ENCODE data around the gene UCP3.
"Not testable (repeated sequence)": the region's sequence is repeated elsewhere in the genome, so short reads cannot be mapped to it uniquely, and the experiment has no call there.

Gene UCP3

DNA sequence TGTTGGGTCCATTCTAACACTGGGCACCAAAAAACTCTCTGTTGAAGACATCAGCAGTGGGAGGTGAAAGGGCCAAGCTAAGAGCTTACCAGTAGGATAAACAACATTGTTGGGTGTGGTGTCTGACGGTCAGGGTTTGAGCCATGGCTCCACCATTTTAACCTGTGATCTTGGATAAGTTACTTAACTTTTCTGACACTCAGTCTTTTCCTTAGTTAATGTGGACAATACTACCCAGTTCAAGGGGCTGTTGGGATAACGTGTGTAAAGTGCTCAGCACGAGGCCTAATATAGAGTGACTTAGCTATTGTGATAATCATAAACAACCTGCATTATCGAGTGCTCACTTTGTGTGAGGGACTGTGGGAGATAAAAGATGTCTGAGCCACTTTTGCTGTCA, 6.1 kb downstream of the UCP3 start:
- in situ Hi-C loops (cut with HindIII; ENCODE audit: low sequenced_read_pairs), result no loop called here

DNA sequence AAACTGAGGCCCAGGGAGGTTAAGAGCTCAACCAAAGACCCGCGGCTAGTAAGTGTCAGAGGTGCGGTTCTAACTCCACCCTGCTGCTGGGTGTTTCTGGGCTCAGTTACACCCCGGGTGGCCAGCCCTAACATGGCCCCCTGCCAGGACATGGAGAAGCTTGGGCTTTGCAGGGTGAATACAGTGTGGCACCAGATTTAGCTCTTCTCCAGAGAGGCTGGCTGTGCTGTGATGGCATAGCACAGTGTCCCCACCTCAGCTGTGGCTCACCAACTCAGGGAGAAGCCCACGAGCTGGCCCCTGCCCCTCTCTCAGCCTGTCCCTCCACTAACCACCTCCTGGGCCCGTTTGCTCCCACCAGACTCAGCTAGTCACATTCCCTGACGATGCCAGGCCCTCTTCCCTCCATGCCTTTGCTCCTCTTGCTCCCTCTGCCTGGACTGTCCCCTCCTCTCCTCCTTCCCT, 7.0 kb downstream of the UCP3 start:
- in situ Hi-C loops (cut with HindIII; ENCODE audit: low sequenced_read_pairs), result no loop called here

DNA sequence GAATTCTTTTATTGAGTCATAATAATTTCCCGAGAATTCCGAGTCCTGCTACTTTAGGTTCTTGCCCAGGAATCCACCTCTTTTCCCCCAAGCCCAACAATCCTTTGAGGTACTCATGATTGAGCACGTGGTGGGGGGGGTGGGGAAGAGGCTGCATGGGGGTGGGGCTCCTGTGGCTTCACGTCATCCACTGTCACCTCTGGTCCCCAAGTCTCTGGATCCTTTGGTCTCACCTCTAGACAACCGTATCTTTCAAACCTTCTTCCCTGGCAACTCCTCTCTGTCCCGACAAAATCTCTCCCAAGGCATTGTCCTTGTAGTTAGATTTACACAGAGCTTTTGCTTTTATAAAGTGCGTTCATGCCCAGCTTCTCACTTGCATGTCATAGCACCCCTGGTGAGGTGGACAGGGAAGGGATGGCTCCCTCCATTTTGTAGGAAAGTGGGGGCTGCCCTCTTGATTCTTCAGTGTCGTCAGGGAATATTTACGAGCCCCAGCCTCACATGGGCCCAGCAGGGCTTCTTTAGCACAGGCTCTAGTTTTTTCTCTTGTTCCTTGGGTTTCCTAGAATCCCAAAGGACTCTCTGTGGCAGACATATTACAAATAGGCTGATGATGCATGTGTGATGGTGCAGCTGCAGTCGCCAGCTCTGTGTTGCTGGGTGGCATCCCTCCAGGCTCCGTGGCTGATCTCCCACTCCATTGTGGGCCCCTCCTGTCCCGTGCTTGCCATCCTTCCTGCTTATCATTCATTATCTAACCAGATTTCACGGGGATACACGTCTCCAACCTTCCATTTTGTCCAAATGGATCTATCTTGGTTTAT, 8.4 kb downstream of the UCP3 start:
- in situ Hi-C loops (cut with HindIII; ENCODE audit: low sequenced_read_pairs), result no loop called here

DNA sequence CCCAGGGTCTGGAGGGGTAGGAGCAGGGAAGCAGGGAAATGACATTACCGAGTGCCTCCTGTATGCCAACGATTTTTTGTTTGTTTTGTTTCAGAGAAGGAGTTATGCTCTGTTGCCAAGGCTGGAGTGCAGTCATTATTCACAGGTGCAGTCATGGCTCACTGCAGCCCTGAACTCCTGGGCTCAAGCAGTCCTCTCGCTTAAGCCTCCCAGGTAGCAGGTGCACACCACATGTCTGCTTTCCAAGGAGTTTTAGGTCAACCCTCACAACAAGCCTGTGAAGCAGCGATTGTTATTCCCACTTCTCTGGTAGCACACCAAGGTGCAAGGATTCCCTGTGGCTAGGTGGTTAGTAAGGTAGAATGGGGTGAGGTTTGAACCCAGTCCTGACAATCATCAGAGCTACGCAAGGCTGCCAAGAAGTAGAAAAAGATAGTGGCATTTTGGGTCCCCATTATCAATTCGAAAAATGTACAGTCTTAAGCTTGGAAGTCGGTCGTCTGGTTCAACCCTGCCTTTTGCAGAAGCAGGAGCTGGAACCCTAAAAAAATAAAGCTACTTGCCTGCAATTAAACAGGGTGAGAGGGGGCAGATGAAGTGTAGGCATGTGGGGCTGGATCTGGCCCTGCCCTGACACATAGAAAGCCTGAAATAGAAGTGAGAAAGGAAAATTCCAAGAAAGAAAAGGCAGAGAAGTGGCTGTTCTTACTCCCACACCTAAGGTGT, 9.1 kb downstream of the UCP3 start:
- in situ Hi-C loops (cut with HindIII; ENCODE audit: low sequenced_read_pairs), result no loop called here

DNA sequence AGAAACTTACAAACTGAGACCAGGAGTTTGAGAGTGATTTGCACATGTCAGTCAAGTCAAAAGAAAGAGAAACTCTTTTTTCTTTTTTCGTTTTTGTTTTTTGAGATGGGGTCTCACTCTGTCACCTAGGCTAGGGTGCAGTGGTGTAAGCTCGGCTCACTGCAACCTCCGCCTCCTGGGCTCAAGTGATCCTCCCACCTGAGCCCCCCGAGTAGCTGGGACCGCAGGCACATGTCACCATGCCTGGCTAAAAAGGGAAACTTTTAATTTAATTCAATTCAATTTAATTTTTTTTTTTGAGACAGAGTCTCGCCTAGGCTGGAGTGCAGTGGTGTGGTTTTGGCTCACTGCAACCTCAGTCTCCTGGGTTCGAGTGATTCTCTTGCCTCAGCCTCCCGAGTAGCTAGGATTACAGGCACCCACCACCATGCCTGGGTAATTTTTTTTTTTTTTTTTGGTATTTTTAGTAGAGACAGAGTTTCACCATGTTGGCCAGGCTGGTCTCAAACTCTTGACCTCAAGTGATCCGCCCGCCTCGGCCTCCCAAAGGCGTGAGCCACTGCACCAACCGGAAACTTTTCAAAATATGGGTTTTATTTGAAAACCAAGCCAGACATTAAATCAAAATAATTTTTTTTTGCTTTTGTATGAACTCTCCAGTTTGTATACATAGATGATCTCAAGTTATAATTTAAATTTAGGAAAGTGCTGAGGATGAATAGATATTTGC, 9.9 kb downstream of the UCP3 start:
- in situ Hi-C loops (cut with HindIII; ENCODE audit: low sequenced_read_pairs), result no loop called here

DNA sequence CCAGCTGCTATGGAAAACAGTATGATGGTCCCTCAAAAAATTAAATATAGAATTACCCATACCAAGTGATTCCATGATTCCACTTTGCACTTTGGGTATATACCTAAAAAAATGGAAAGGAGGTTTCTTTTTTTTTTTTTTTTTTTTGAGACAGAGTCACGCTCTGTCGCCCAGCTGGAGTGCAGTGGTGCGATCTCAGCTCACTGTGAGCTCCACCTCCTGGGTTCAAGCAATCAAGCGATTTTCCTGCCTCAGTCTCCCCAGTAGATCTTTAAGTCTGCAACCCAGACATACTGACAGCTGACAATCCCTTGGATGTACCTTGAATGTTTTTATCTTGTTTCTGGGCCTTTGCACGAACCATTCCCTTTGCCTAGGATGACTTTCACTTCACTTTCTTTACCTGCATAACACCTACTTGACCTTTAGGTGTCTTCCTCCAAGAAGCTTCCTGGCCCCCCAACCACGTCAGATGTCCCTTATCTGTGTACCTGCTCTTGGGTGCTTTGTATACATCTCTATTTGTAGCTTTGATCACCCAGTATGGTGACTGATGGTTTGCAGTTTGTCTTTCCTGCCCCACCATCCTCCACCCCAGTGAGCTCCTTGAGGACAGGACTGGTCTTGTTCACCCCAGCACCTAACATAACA, 11.6 kb downstream of the UCP3 start:
- in situ Hi-C loops (cut with HindIII; ENCODE audit: low sequenced_read_pairs), result no loop called here

DNA sequence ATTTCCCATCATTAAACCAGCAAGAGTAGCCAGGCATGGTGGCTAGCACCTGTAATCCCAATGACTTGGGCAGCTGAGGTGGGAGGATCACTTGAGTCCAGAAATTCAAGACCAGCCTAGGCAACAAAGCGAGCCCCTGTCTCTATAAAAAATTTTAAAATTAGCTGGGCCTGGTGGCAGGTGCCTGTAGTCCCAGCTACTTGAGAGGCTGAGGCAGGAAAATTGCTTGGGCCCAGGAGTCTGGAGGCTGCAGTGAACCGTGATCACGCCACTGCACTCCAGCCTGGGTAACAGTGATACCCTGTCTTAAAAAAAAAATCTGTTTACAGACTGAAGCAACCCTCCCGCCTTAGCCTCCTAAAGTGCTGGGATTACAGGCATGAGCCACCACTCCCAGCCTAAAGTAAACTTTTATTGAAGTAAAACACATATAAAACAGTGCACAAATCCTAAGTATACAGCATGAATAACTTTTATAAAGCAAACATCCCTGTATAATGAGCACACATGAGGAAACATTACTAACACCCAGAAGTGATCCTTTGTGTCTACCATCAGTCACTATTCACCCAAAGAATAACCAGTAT, 12.6 kb downstream of the UCP3 start:
- in situ Hi-C loops (cut with HindIII; ENCODE audit: low sequenced_read_pairs), result no loop called here

DNA sequence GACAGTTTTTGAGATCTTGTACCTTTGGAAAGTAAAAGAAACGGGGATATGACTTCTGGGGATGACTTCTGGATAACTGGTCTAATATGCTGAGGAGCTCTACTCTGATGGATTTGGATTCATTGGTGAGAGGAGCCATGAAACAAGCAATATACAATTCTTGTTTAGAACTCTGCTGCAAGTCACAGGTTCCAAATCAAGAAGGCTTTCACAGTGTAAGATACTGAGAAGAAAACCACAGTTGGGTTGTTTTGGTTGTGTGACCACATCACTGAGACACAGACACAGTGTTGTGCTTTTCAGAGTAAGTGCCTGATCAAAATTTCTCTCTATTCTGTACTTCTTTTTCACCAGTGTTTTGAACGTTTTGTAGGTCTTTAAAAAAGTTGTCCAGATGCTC, 13.2 kb downstream of the UCP3 start:
- in situ Hi-C loops (cut with HindIII; ENCODE audit: low sequenced_read_pairs), result no loop called here

DNA sequence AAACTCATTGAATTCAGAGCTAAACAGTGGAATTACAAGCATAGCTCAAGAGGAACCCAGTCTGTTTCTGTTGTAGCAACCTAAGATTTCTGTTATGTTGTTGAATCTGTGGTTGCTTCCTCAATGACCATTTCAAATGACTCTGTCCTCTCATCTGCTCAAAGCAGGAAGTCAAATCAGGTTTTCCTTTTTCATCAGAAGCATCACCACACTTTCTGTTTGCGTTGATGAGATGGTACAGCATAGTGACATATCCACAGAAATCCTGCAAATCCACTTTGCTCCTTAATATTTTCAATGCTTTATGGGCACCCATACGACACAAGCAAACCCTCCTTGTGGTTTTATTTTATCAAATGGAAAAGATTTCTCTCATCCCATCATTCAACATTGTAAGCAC, 13.6 kb downstream of the UCP3 start:
- in situ Hi-C loops (cut with HindIII; ENCODE audit: low sequenced_read_pairs), result no loop called here

DNA sequence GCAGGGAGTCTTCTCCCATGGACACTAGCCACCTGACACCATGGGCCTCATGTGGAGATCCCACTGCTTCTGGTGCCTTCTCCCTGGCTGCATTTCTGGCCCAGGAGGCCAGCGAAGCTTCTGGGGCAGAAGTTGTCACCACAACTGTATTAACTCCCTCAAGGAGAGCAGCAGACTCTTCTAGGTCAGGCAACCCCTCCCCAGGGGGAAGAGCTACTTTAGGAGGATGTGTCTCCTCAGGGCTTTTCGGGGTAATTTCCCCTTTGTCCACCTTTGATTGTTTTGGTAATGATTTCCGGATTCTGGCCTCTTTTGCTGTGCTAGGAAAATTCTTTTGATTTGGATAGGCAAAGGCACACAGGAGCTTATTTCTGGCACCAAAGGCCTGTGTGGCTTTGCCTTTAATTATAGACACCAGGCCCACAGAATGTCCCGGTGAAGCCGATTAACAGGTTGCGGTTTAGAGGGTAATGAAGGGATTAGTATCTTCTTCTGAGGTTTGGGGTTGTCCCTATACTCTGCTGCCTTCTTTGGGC, 17.3 kb downstream of the UCP3 start:
- in situ Hi-C loops (cut with HindIII; ENCODE audit: low sequenced_read_pairs), result no loop called here

DNA sequence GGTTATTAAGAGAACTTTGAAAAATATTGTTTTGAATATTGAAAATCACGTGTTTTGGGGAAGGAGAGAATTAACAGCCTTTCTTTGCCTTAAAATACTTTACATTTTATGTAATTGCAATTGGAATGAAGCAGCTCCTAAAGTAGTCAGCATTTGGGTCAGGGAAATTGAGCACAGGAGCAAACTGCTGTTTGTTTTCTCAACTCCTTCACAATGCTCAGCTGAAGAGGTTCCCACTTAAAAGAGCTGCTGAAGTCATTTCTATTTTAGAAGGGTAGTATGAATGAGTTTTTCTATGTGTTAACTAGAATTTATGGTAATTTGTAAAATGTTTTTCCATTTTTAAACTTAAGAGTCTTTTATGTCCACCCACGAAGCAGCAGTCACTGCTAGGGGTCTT, 18.2 kb downstream of the UCP3 start:
- in situ Hi-C loops (cut with HindIII; ENCODE audit: low sequenced_read_pairs), result no loop called here

DNA sequence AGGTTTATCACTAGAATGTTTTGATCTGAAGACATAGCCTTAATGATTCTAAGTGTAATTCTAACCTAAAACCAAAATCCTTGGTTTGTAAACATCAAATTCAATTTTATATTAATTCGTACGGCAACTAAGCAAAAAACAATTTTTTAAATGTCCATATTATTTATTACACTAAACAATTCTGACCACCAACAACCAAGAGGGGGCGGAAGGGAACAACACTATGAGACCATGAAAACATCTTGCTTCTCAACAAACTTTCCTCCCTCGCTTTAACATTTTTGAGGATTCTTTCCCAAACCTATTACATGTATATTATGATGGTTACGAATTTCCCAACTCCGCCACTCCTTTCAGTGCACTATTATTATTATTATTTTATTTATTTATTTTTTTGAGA, 19.7 kb downstream of the UCP3 start:
- in situ Hi-C loops (cut with HindIII; ENCODE audit: low sequenced_read_pairs), result no loop called here

DNA sequence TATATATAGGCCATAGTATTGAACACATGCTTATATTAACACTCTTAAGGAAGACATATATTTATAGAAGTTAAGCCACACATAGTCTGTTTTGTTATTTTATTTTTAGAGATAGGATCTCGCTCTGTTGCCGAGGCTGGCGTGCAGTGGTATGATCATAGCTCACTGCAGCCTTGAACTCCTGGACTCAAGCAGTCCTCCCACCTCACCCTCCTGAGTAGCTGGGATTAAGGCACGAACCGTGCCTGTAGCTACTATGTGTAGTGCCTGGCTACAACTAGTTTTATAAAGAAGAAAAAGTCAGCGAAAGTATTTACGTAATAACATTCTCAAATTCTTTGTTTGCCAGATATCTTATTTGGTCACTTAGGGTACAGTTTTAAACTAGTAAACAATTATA, 20.7 kb downstream of the UCP3 start:
- in situ Hi-C loops (cut with HindIII; ENCODE audit: low sequenced_read_pairs), result no loop called here

DNA sequence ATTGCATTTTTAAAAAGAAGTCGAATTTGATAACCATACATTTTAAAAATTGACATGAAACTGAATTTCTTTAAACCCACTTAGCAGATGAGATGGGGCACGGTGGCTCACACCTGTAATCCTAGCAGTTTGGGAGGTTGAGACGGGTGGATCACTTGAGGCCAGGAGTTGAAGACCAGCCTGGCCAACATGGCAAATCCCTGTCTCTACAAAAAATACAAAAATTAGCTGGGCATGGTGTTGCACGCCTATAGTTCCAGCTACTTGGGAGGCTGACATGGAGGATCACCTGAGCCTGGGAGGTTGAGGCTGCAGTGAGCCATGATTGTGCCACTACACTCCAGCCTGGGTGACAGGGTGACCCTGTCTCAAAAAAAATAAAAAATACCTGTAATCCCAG, 23.2 kb downstream of the UCP3 start:
- in situ Hi-C loops (cut with HindIII; ENCODE audit: low sequenced_read_pairs), result not testable (repeated sequence)

DNA sequence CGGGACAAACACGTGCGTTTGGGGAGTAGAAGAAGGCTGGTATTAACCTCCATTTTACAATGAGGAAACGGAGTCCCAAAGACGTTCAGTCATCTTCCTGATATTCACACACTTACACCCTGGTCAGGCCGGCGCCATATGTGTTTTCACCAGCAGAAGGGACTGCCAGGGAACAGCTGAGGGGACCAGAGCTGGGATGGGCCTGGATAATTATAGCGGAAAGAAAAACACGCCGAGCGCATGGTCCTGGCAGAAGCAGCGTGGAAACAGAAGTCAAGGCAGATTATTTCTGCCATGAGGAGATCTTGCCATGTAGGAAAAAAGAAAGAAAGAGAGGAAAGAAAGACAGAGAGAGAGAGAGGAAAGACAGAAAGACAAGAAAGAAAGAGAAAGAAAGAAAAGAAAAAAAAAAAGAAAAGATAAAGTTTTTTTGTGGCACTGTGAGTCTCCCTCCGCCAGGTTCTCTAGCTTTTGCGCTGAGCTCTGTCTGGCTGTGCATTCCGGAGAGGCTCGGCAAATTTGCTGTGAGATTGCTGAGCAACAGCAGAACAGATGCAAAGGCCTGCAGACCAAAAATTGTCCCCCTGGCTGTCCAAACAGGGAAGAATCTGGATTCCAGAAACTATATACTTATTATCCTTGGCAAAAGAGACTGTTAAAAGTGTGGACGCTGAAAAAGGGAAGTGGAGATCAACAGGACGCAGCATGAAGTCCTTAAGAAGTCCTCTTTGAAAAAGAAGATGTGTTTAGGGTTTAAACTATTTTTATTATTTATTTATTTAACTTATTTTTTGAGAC, 24.9 kb downstream of the UCP3 start:
- in situ Hi-C loops (cut with HindIII; ENCODE audit: low sequenced_read_pairs), result no loop called here

DNA sequence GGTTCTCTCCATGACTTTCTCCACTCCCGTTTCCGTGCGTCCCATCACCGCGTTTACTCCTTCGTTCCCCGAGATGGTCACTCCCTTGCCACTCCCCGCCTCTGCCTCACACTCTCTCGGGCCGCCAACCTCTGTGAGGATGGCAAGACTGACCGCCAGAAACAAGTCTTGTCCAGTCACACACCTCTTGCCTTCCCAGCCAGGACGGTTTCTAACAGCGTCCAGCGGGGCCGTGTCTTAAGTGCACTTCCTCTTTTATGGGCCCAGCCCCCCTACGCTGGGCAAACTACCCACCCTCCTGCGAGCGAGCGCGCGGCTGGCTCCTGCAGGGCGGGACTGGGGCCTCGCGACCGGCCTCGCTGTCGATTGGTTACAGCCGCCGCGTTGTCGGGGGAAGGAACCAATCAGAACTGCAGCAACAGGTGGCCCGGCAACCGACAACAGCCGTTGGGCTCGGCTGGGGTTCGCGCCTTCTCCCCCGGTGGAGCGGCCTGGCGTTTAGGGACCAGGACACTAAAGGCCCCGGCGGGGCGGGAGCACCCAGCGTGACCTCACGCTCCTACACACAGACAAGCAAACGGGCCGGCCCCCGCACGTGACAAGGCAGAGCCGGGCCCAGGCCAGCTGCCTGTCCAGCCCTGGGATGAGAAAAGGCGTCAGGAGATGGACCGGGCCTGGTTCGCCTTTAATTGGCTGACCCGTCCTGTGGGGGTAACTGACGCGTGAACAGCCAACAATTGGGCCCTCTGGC, 25.7 kb downstream of the UCP3 start:
- in situ Hi-C loops (cut with HindIII; ENCODE audit: low sequenced_read_pairs), result no loop called here

DNA sequence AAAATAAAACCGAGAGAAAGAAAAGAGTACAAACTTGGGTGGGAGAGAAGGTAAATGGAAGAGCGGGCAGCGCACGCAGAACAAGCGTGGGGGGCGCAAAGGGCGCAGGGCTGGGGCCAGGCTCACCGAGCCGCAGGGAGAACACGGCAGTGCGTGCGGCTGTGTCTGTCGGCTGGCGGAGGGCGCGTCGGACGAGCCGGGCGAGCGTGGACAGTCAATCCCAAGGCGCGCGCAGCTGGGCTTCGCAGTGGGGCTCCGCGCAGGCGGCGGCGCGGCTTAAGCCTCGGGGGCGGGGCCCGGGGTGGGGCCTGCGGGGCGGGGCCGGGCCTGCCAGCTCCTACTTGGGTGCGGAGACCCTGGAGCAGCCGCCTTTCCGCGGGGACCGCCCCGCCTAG, 26.3 kb downstream of the UCP3 start, which contains the start of gene UCP2:
Gene UCP2, minus strand, starts transcription at position 249 of the 395 bp plus-strand sequence. CDS start 4,465 bp downstream, outside the sequence.
- in situ Hi-C loops (cut with HindIII; ENCODE audit: low sequenced_read_pairs), result no loop called here

DNA sequence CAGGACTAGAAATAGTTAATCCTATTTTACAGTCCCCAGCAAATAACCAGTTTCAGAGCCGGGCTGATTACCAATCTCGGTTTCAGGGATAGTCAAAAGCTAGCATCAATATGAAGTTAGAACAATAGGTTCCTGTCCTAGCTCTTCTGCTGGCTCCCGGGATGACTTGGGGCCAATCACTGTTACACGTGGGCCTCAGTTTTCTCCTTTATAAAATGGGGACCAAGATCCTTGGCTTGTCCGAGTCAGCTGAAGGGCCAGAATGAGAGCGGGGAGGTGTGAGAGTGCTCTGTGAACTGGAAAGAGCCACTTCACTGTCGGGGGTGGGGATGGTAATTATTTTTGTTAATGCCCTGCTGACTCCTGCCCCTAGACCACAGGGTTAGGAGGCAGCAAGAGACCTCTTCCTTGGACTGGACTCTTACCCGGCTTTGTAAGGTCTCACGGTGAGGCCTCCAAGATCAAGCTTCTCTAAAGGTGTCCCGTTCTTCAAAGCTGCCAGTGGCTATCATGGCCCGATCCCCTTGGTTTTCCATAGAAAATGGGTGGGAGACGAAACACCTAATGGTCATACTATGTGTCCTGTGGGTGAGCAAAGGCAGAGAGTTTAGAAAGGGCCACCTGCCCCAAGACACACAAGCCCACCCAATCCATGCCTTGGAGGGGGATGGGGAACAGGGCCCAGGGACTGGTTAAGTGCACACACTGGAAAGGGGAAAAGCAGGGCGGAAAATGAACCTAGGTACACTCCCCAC, 27.7 kb downstream of the UCP3 start:
- in situ Hi-C loops (cut with HindIII; ENCODE audit: low sequenced_read_pairs), result no loop called here
